ENCODE results near the gene CDH24. TPM values are rescaled to one million over a fixed set of nuclear protein-coding genes. Genes with fewer than 3 reads are reported as not detected.

CDH24 gene
- total RNA-seq, 2 experiments from 2014 or later: 0.51 to 1.5 TPM

GRCh38 chr14:23002592-23002991, 54.7 kb downstream of the CDH24 start:
- Histone ChIP-seq H2AFZ (ENCODE audit: low read length) (no peak overlapping the region), H3K4me3 (ENCODE audit: low read depth, low read length, poor library complexity, severe bottlenecking) (no peak overlapping the region), H3K79me2 (ENCODE audit: insufficient read depth, low read depth, low read length) (peaks cover 15% of the 10 kb centered on the region; the same call in 1 of the 2 replicates), H3K4me1 (ENCODE audit: insufficient read depth, low read length, poor library complexity, severe bottlenecking) (peaks cover 17% of the 10 kb centered on the region), H3K27ac (ENCODE audit: low read depth, low read length, poor library complexity, severe bottlenecking) (no peak overlapping the region), H4K20me1 (ENCODE audit: insufficient read depth, low read length) (no peaks in the 10 kb centered on the region), H3K4me2 (ENCODE audit: low read length) (no peak overlapping the region), H3K36me3 (ENCODE audit: insufficient read depth, low read length) (no peaks in the 10 kb centered on the region), H3K9me3 (ENCODE audit: low read length) (no peaks in the 10 kb centered on the region), H3K9me2 (ENCODE audit: insufficient read depth, low read length) (no peaks in the 10 kb centered on the region)
- intact Hi-C loops (cut with micrococcal nuclease; ENCODE audit: unreplicated experiment): no loop called here
- BruUV-seq (replicated peaks): no TSS peak
- TF ChIP-seq EZH2phosphoT487 (IDR thresholded peaks at IDR 0.05; ENCODE audit: borderline replicate concordance, low read depth, low read length): no peak
- DNase-seq (ENCODE audit: low spot score): no peak
- ChIA-PET POLR2A (interaction anchor here (0.6 kb wide), 1 partner anchor 47 kb away, joined by 3 read pairs; no protein-coding TSS in a partner anchor), CTCF (ENCODE audit: unreplicated experiment) (no interaction called here)

- CTCF ChIA-PET (ENCODE audit: unreplicated experiment): interaction anchor here (1.0 kb wide), 1 partner anchor 57 kb away, joined by 3 read pairs; the partner anchor contains the start of gene CDH24
- Histone ChIP-seq H3K27ac (ENCODE audit: low read depth, low read length, poor library complexity, severe bottlenecking) (no peak overlapping the region), H2AFZ (ENCODE audit: low read length) (no peak overlapping the region), H3K36me3 (ENCODE audit: insufficient read depth, low read length) (no peaks in the 10 kb centered on the region), H3K9me3 (ENCODE audit: low read length) (no peaks in the 10 kb centered on the region), H3K79me2 (ENCODE audit: insufficient read depth, low read depth, low read length) (peaks cover 5% of the 10 kb centered on the region; the same call in 1 of the 2 replicates), H3K4me3 (ENCODE audit: low read depth, low read length, poor library complexity, severe bottlenecking) (no peak overlapping the region), H4K20me1 (ENCODE audit: insufficient read depth, low read length) (no peaks in the 10 kb centered on the region), H3K4me2 (ENCODE audit: low read length) (no peak overlapping the region), H3K9me2 (ENCODE audit: insufficient read depth, low read length) (no peaks in the 10 kb centered on the region), H3K4me1 (ENCODE audit: insufficient read depth, low read length, poor library complexity, severe bottlenecking) (peaks cover 7% of the 10 kb centered on the region)
- no TSS peak for BruUV-seq (replicated peaks)
- DNase-seq (ENCODE audit: low spot score): no peak
- TF ChIP-seq CTCF (conservative IDR thresholded peaks at IDR 0.05; ENCODE audit: low read length): no peak
- intact Hi-C loops (cut with micrococcal nuclease; ENCODE audit: unreplicated experiment): no loop called here
- POLR2A ChIA-PET: interaction anchor here (1.0 to 1.8 kb wide), 3 partner anchors 10 to 56 kb away, joined by 3 to 5 read pairs (median 4); no protein-coding TSS in a partner anchor
Measured at GRCh38 chr14:23000860-23001259, 56.5 kb downstream of the CDH24 start.

- Histone ChIP-seq H3K4me3 (ENCODE audit: low read depth, low read length, poor library complexity, severe bottlenecking) (no peak overlapping the region), H3K9me2 (ENCODE audit: insufficient read depth, low read length) (no peaks in the 10 kb centered on the region), H4K20me1 (ENCODE audit: insufficient read depth, low read length) (no peaks in the 10 kb centered on the region), H3K27ac (ENCODE audit: low read depth, low read length, poor library complexity, severe bottlenecking) (no peak overlapping the region), H3K4me1 (ENCODE audit: insufficient read depth, low read length, poor library complexity, severe bottlenecking) (peaks cover 4% of the 10 kb centered on the region), H3K4me2 (ENCODE audit: low read length) (no peak overlapping the region), H3K79me2 (ENCODE audit: insufficient read depth, low read depth, low read length) (no peaks in the 10 kb centered on the region), H3K9me3 (ENCODE audit: low read length) (no peaks in the 10 kb centered on the region), H2AFZ (ENCODE audit: low read length) (no peak overlapping the region), H3K36me3 (ENCODE audit: insufficient read depth, low read length) (no peaks in the 10 kb centered on the region)
- no peak for DNase-seq (ENCODE audit: low spot score)
- ChIA-PET POLR2A (interaction anchor here (1.7 kb wide), 1 partner anchor 9 kb away, joined by 7 read pairs; no protein-coding TSS in a partner anchor), CTCF (ENCODE audit: unreplicated experiment) (interaction anchor here (0.7 kb wide), 1 partner anchor 55 kb away, joined by 3 read pairs; no protein-coding TSS in a partner anchor)
- intact Hi-C loops (cut with micrococcal nuclease; ENCODE audit: unreplicated experiment): no loop called here
- no TSS peak for BruUV-seq (replicated peaks)
- TF ChIP-seq CTCF (conservative IDR thresholded peaks at IDR 0.05; ENCODE audit: low read length) (no peak), EZH2phosphoT487 (IDR thresholded peaks at IDR 0.05; ENCODE audit: borderline replicate concordance, low read depth, low read length) (no peak)
Measured at GRCh38 chr14:22998329-22999012, 58.8 kb downstream of the CDH24 start.

All from OCI-LY7 (cell line).